SU-DHL-6 (cell line): ENCODE data around the gene CFAP65.

ENCODE experiments used
- EZH2phosphoT487 ChIP-seq: fragments of 200-600 bp; sonication (generic), shearing (Covaris generic); conservative IDR thresholded peaks from 2 replicates; pipeline ENCODE4 v1.6.1; 2018; ENCODE audit warnings: mild to moderate bottlenecking, antibody characterized with exemption, low read length, moderate library complexity, mixed read lengths
- TF ChIP-seq, protein P1 (sequence below): fragments of 200-600 bp; sonication (generic); IDR thresholded peaks from one replicate; pipeline ENCODE4 v1.5.1; 2017; ENCODE audit warnings: antibody characterized with exemption, mild to moderate bottlenecking, low read length, moderate library complexity; ENCODE audit not compliant: insufficient read depth, poor library complexity, severe bottlenecking

DNA sequence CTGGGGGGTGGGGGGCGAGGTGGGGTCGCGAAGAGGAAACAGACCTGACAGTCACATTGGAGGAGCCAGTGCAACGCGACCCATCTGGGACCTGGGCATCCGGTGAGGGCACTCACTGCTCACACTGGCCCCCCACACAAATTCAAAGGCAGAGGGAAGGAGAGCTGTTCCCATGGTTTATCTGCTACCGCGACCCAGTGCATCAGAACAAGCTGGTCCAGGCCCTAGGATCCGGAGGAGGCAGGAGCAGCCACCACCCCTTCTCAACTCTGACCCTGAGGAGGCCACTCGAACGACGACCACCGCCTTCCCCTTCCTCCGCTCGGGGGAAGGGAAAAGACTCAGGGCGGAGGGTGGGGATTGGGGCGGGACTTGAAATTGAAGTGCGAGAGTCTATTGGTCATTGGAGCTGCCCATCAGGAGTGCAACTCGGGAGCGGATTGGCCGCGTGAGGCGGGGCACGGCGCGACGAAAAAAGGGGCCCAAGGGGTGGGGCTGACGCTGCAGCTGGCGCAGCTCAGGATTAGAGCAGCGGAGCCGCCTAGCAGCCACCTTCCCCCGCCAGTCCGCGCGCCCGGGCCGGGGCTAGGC, 82.1 kb downstream of the CFAP65 start, which contains the start of gene CDK5R2:
- TF ChIP-seq, protein P1, sequence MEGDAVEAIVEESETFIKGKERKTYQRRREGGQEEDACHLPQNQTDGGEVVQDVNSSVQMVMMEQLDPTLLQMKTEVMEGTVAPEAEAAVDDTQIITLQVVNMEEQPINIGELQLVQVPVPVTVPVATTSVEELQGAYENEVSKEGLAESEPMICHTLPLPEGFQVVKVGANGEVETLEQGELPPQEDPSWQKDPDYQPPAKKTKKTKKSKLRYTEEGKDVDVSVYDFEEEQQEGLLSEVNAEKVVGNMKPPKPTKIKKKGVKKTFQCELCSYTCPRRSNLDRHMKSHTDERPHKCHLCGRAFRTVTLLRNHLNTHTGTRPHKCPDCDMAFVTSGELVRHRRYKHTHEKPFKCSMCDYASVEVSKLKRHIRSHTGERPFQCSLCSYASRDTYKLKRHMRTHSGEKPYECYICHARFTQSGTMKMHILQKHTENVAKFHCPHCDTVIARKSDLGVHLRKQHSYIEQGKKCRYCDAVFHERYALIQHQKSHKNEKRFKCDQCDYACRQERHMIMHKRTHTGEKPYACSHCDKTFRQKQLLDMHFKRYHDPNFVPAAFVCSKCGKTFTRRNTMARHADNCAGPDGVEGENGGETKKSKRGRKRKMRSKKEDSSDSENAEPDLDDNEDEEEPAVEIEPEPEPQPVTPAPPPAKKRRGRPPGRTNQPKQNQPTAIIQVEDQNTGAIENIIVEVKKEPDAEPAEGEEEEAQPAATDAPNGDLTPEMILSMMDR: no peak
- no peak for TF ChIP-seq EZH2phosphoT487
